ENCODE results near the gene RALGDS.

GRCh38 chr9:133146746-133147411, 25.8 kb upstream of the RALGDS start:
- TF ChIP-seq CTCF (optimal IDR thresholded peaks at IDR 0.05 in 1 of 3, IDR thresholded peaks at IDR 0.05 in 1 of 3, conservative IDR thresholded peaks at IDR 0.05 in 1 of 3; ENCODE audit: extremely low read depth in 1 of 3, insufficient read depth in 2 of 3, low read length in 3 of 3) (no peak), EZH2 (IDR thresholded peaks at IDR 0.05; ENCODE audit: low read length) (no peak)
